ENCODE results near the gene NEIL1. TPM values are rescaled to one million over a fixed set of nuclear protein-coding genes. Genes with fewer than 3 reads are reported as not detected.
"Not testable (repeated sequence)": the region's sequence is repeated elsewhere in the genome, so short reads cannot be mapped to it uniquely, and the experiment has no call there.

Gene NEIL1
- polyA plus RNA-seq, 1 donor, result 8.2 TPM

DNA sequence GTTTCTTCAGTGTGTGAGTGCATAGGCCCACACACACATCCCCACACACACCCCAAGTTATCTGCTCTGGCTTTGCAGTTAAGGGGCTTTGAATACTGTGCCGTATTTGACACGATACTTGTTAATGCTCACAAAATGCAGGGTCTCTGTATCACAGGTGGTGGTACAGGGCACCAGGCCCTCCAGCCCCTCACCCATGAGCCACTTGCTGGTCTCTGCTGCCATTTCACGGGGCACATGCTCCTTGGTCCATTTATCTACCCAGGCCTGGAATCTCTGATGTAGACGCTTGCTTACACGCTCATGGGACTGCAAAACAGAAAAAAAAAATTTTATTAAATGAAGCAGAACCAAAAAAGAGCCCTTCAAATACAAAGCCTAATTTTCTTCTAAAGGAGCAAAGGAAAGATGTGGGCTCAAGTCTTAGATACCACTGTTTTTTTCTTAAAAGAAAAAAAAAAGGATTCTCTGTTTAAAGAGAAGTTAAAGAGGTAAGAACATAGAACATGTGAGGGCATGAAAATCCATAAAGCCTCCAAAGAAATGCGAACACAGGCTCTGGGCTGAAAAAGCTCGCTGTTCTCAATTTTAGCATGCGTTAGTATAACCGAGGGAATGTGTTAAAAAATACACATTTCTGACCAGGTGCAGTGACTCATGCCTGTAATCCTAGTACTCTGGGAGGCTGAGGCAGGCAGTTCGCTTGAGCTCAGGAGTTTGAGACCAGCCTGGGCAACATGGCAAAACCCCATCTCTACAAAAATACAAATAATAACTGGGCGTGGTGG, 25.3 kb downstream of the NEIL1 start:
- DNase-seq (ENCODE audit: low read depth), result no peak

DNA sequence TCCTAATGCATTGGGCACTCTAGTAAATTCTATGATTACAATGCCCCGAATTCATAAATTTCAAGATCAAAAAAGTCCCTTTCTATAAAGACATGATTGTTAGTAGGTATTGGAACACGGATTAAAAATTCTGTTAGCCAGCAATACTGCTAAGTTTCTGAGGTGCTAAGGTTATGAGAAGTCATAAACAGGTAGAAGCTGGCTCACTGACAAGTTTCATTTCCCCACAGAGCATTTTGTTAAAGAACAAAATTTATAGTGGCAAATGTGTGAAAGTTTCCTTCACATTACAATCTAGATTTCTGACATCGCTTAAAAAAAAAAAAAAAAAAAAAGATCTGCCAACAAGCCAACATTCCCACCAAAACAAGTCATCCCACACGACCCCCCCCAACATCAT, 33.9 kb downstream of the NEIL1 start:
- DNase-seq (ENCODE audit: low read depth), result no peak

DNA sequence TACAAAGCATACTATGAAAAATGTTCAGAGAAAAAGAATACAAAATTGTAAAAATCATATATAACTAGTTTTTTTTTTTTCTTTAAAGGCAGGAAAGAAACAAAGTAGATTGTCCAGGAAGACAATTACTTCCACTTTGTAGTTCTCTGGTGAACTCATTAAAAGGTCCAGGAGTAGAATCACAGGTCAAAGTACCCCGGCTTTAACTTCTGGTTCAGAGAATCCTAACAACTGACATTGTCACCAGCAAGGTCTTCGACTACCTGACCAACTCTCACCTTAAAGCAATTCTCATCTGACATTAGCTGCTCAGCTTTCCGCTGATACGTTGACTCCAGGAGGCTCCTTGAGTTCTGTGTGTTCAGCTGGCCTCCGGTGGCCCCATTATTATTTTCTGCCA, 37.1 kb downstream of the NEIL1 start:
- not testable (repeated sequence) for DNase-seq (ENCODE audit: low read depth)

DNA sequence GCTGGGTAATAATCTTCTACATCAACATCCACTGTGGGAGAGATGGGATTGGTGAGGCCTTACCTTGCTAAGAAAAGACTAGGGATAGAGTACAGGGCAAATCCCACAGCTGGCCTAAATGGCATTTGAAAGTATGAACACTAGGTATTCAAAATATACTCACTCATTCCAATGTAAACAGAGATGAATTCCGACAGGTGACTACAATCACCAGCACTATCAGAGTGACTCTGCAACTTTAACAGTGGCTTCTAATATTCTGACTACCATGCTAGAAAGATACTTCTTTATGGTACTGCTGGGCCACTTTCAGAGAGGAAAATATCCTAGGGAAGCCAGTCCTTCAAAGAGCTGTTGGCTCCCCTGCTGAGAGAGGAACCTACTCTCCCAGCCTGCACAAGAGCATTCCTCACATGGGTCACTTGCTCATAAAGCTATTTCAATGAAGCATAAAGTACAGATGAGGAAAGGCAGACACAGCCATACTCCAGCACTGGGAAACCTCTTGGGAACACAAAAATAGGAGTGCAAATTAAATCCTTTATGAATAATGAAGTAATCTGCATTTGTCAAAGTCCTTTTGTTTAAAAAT, 43.0 kb downstream of the NEIL1 start:
- DNase-seq (ENCODE audit: low read depth), result no peak

DNA sequence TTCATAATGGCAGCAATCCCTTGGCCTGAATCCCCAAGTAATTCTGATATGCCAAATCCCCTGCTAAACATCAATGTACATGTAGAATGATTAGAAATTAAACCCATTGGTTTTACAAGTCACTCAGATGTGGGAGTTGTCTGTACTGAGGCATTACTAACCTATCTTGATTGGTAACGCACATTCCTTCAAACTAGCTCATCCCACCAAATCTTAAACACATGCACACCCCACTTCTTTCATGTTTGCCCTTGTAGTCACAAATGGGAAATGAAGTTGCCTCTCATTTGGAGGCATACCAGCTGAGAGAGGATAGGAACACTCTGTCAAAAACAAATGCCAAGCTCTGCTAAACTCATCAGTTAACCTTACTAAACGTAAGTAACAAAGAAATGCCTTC, 50.7 kb downstream of the NEIL1 start:
- no peak for DNase-seq (ENCODE audit: low read depth)

DNA sequence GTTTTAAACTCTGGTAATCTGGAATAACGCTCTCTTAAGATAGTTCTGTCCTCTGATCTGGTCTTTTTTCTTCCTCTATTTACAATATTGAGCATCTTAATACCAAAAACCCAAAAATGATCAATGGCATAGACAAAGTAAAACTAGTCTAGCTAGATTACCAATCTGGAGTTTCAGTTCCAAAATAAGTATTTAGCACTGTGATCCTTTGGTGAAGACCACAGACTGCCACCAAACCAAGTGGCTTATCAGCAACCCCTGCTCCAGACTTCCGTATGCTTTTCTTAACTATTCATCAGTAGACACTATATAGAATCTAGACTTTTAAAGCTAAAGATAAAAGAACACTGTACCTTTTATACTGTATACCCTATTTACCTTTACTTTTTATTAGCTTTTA, 57.1 kb downstream of the NEIL1 start:
- no peak for DNase-seq (ENCODE audit: low read depth)

Other genes with a start within 250 kb of the NEIL1 start
- gene C15orf39, start 145.2 kb upstream of the NEIL1 start, polyA plus RNA-seq (ENCODE audit: insufficient read length), result 8.0 TPM
- gene GOLGA6C, start 88.7 kb upstream of the NEIL1 start, polyA plus RNA-seq (ENCODE audit: insufficient read length), result not detected
- gene GOLGA6D, start 64.2 kb upstream of the NEIL1 start, polyA plus RNA-seq (ENCODE audit: insufficient read length), result 0.30 TPM
- gene COMMD4, start 11.0 kb upstream of the NEIL1 start, polyA plus RNA-seq (ENCODE audit: insufficient read length), result 40.8 TPM
- gene MAN2C1, start 21.6 kb downstream of the NEIL1 start, polyA plus RNA-seq (ENCODE audit: insufficient read length), result 105 TPM
- gene SIN3A, start 104.7 kb downstream of the NEIL1 start, polyA plus RNA-seq (ENCODE audit: insufficient read length), result 28.2 TPM
- gene PTPN9, start 232.3 kb downstream of the NEIL1 start, polyA plus RNA-seq (ENCODE audit: insufficient read length), result 17.4 TPM